Measurements from ENCODE around the gene SLC25A27.

SLC25A27 gene

DNA sequence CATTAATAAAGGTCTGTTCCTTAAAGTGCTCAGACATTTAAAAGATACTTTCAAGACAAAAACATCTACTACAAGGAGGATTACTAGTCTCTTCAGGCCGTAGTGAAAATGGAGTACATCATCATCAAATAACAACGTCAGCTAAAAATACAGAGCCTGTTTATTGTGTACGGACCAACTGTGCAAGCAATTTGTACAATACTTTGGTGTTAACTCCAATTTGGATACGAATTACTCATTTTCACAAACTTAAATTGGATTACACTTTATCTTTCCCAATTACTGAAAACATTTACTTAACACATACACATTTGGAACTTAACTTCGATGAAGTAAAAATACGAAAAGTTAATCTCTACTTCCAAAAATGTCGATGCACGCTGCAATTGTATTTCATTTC is 959 bp upstream of the SLC25A27 start:
- peak; percentile 95 for FAIRE-seq

DNA sequence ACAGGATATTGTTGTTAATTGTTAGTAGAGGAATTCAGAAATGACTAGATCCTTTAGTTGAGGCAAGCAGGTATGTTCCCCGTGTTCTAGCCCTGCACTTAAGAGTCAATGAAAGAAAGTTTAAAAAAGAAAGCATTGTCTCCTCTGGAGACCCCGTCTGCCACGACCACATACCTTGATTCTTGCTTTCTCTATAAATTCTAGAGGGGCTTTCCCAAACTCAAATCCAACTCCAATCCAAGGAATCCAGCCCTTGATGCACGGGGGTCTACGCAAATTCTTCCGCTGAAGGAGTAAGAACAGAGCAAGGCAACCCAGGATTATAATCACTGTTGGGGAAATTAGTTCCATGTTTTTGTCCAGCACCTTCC is 558 bp upstream of the SLC25A27 start:
- FAIRE-seq = no peak

DNA sequence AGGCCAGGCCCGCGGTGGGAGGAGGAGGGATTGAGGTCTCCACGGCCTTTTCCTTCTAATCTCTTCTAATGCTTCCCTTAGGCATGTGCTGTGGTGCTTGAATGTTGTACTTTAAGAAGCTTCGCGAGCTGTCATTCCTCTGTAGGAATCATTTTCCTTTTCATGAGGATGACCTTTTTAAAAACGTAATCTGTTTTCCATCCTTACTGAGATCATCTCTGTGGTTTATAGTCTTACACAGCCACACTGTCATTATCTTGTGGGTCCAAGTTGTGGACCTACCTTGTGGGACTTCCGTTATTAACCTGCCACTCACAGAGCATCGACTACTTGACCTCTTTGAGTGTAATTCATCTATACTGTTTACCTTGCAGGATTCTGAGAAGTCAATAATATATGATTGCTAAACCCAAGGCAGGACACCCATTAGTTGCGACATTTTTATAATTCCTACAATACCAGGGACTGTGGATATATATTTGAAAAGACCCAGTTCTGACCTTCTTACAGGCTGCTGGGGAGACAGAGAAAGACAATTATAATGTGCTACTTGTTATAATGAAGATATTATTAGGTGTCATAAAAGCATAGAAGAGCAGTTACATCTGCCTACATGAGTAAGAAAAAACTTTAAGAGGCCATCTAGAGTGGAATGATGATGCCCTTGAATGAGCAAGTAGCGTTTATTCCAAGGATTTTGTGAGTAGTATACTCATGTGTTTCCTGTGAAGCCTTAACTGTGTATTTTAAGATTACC is 842 bp downstream of the SLC25A27 start:
- FAIRE-seq = peak; percentile 36

DNA sequence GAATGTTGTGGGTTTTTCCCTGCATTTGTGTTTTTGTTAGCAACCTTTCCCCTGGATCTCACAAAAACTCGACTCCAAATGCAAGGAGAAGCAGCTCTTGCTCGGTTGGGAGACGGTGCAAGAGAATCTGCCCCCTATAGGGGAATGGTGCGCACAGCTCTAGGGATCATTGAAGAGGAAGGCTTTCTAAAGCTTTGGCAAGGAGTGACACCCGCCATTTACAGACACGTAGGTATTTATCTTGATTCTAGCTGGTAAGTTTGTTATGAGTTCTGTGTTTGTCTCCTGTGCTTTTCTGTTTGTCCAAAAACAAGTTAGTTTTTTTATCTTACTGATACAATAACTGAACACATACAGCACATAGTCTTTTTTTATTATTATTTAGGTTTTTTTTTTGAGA is 3.0 kb downstream of the SLC25A27 start:
- no peak for FAIRE-seq

DNA sequence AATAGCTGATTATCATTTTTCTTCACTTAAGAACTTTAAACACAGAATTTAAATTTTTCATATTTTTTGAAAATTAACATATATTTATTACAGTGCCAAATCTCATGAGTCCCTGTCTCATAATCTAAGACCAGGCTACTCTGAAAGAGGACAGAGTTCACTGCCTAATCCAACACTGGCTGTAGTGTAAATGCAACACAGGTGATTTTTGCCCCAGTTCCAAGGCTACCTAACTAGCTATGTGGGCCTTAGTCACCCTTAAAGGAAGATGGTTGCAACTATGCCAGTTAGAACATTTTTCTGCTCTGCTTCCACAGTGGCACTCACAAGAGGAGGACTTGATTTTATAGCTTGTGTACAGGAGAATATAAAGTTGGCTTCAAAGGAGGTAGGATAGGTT is 4.9 kb downstream of the SLC25A27 start:
- no peak for FAIRE-seq

DNA sequence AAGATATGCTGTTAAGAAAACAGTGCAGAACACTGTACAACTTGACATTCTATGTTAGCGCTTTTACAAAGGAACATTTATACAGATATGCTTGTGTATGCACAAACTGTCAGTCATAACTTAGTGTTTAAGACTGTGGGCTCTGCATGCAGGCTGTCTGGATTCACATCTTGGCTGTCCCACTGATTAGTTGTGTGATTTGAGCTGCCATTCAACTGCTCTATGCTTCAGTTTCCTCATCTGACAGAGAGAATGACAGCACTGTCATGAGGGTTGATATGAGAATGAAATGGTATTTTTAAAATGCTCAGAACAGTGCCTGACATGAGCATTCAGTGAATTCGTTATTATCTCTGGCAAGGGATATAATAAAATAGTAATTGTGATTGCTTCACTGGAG is 8.7 kb downstream of the SLC25A27 start:
- no peak for FAIRE-seq

DNA sequence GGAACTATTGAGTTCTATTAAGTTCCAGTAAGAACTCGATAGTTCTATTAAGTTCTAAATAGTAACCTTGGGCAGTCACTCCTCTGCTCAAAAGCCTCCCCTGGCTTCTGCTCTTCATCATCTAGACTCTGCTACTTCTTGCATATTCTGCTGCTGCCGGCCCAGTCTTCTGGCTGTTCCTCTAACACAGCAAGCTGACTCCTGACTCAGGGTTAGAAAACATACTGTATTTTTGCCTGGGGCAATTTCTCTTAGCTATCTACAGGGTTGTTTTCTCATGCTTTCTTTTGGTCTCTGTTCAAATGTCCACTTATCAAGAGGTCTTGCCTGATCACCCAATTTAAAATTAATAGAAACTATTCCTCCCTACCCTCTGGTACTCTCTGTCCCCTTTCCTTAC is 14.6 kb downstream of the SLC25A27 start:
- no peak for FAIRE-seq

DNA sequence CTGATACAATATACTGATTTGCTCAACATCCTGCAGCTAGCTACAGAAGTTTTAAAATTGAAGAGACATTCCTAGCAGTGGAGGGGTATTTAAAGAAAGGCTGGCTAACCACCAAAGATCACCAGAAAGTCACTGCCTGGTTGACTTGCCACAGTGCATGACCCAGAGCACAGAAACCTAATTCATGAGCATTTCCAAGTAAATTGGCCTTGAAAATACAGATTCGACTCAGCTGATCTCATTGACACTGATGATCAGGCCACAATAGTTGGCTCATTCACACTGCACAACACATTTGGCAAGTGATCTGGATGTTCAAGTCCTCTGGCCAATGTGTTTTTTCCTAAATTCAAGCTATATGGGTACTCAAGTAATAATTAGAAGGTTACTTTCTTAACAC is 21.6 kb downstream of the SLC25A27 start:
- FAIRE-seq = no peak

DNA sequence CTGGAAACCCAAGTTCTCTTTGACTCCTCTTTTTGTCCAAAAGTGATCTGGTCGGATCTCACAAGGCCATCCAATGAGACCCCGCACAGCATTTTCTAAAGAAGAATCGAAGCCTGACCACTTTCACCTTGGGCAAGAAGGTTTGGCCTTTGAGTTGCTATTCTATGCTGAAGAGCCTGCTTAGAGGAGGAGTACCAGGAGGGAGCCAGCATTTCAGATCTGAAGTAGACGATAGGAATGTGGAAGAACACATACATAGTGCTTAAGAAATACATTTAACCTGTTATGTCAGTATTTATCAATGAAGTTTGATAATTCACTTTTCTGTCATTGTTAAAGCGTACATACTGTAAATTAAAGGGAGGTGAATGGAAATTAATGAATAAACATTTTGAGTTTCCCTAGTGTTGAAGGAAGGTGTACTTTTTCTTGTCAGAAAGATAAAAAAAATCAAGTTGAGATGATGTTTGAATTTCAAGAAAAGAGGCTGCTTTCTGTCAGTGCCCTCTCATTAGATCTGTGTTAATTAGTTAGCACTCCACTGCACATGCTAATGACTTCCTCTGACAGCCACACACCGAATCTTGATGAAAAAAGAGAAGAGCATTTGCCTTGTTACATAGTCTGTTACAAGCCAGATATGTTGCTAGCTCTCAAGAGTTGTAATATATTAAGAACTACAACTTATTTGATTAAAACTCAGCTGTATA is 24.0 kb downstream of the SLC25A27 start:
- FAIRE-seq = no peak

DNA sequence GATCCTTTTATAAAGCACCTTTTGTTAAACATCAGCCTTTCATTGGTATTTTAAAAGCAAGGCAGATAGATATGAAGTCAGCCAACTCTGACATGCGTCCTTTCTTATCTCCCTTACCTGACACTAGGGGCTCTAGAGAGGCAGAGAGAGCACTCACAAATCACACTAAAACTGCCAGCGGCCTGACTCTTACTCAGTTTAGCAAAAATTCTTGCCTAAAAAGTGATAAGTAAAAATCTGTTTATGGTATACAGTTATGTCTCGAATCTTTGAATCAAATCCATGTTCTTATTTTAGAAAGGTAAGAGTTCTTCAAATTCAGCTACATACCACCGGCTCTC is 24.5 kb downstream of the SLC25A27 start:
- FAIRE-seq = no peak

DNA sequence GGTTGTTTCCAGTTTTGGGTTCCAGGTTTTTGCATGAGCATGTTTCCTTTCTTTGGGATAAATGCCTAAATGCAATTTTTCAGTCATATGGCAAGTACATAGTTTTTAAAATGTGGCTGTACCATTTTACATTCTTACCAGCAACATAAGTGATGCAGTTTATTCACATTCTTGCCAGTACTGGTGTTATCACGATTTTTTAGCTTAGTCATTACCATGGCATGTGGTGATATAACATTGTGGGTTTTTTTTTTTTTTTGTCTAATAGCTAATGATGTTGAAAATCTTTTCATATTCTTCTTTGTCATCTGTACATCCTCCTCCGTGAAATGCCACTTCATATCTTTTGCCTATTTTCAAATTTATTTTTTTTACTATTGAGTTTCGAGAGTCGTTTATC is 32.0 kb downstream of the SLC25A27 start:
- no peak for FAIRE-seq

DNA sequence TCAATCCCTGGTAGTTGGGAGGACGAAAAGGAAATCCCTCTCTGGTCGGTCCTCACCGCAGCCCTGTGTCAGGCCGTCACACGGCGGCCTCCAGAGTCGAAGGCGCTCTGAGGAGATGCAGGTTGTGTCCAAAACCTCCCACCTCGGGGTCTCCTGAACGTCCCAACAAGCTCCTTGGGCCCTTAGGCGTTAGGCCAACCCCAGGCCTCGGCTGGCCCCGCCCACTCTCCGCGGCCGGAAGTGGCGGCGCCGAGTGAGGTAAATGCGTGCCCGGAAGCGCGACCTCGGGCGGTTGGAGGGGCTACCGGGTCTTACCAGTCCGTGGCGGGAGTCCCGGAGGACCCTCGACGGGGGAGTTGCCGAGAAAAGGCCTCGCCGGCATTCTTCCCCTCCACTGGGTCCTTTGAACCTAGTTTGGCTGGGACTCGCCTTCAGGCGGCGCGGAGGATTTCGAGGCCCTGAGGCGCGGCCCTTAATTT is 34.9 kb downstream of the SLC25A27 start, which contains the start of gene TDRD6:
Gene TDRD6, plus strand, starts transcription at position 267 of the 479 bp plus-strand sequence. CDS start 244 bp downstream, outside the sequence.
- FAIRE-seq = no peak

DNA sequence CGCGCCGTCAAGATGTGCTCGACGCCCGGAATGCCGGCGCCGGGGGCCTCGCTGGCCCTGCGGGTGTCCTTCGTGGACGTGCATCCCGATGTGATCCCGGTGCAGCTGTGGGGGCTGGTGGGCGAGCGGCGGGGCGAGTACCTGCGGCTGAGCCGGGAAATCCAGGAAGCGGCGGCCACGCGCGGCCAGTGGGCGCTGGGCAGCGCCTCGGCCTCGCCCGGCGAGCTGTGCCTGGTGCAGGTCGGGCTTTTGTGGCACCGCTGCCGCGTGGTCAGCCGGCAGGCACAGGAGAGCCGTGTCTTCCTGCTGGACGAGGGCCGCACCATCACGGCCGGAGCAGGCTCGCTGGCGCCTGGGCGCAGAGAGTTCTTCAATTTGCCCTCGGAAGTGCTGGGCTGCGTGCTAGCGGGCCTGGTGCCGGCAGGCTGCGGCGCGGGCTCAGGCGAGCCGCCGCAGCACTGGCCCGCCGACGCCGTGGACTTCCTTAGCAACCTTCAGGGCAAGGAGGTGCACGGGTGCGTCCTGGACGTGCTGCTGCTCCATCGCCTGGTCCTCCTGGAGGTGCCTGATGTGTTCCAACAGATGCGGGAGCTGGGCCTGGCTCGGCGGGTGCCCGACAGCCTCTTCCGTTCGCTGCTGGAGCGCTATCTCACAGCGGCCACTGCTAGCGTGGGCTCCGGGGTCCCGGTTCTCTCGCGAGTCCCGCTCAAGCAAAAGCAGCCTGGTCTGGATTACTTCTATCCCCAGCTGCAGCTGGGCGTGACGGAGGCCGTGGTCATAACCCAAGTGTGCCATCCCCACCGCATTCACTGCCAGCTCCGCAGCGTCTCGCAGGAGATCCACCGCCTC is 35.6 kb downstream of the SLC25A27 start:
- no peak for FAIRE-seq

DNA sequence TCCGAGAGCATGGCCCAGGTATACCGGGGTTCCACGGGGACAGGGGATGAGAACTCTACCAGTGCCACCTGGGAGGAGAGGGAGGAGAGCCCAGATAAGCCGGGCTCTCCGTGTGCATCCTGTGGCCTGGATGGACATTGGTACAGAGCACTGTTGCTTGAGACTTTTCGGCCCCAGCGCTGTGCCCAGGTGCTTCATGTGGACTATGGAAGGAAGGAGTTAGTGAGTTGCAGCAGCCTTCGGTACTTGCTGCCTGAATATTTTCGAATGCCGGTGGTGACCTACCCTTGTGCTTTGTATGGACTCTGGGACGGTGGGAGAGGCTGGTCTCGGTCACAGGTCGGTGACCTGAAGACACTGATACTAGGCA is 36.2 kb downstream of the SLC25A27 start:
- FAIRE-seq = no peak

DNA sequence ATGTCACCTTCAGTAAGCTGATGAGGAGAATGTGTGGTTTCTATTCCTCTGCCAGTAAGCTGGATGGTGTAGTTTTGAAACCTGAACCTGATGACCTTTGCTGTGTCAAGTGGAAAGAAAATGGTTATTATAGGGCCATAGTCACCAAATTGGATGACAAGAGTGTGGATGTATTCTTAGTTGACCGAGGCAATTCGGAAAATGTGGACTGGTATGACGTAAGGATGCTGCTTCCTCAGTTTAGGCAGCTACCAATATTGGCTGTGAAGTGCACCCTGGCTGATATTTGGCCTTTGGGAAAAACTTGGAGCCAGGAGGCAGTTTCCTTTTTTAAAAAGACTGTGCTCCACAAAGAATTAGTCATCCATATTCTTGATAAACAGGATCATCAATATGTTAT is 36.9 kb downstream of the SLC25A27 start:
- no peak for FAIRE-seq

DNA sequence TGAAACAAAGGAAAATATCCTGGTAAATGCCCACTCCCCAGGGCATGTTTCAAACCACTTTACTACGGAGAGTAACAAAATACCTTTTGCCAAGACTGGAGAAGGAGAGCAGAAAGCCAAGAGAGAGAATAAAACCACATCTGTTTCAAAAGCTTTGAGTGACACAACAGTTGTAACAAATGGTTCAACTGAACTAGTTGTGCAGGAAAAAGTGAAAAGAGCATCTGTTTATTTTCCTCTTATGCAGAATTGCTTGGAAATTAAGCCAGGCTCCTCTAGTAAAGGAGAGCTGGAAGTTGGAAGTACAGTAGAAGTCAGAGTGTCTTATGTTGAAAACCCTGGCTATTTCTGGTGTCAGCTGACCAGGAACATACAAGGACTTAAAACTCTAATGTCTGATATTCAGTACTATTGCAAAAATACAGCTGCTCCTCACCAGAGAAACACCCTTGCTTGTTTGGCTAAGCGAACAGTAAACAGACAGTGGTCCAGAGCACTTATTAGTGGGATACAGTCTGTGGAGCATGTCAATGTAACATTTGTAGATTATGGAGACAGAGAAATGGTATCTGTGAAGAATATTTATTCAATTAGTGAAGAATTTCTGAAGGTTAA is 37.5 kb downstream of the SLC25A27 start:
- no peak for FAIRE-seq

DNA sequence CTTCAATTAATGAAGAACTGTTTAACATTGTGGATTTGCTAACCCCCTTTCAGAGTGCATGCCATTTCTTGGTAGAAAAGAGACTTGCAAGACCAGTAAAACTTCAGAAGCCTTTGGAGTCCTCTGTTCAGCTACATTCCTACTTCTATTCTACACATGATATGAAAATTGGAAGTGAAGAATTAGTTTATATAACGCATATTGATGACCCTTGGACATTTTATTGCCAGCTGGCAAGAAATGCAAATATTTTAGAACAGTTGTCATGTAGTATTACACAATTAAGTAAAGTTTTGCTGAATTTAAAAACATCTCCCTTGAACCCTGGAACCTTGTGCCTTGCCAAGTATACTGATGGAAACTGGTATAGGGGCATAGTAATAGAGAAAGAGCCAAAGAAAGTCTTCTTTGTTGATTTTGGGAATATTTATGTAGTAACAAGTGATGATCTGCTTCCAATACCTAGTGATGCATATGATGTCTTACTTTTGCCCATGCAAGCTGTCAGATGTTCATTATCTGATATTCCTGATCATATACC is 38.2 kb downstream of the SLC25A27 start:
- FAIRE-seq = no peak

DNA sequence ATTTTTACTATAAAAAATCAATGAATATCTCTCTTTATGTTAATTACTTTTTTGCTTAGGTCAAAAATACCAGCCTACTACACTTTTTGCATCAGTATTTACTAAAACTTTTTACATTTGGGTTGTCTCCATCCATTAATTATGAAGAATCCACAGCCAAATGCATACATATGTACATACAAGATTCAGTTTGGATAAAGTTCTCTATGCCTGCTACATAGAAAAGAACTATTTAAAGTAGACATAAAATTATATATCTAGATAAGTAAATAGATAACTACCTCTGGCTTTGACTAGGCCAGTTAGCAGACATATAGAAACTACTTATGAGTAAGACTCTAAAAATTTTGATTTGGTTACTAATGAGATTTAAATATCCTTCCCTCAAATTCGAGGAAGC is 47.2 kb downstream of the SLC25A27 start:
- no peak for FAIRE-seq

DNA sequence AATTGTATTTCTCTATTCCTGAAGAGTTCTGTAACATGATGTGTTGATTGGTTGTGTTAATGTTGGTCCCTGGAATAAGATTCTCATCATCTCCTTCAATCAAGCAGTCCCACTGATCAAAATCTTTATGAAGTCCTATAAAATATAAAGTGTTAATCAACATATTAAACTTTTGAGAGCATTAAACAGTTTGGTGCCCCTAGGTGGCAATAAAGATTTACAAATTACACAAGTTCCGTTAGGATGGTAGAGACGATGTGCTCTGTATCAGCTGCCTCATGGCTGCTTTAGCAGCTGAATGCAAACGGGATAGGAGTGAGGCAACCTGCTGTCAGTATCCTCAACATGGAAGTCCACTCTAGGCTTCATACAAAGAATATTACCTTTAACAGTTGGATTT is 51.8 kb downstream of the SLC25A27 start:
- no peak for FAIRE-seq

DNA sequence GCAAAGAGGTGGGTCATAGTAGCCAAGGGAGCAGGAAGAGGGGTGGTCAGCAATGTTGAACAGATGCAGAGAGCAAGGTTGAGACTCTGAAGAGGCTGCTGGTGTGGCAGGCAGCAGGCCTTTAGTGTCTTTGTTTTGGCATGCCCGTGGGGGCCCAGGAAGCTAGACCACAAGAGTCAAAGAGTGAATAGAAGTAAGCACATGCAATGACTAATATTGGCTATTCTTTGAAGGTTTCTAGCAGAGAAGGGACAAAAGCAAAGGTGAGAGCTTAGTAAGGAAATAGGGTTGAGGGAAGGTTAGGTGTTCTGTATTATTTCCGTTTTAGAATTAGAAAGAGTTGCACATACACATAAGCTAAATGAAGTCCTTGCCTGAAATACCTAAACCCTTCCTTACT is 53.7 kb downstream of the SLC25A27 start:
- no peak for FAIRE-seq

DNA sequence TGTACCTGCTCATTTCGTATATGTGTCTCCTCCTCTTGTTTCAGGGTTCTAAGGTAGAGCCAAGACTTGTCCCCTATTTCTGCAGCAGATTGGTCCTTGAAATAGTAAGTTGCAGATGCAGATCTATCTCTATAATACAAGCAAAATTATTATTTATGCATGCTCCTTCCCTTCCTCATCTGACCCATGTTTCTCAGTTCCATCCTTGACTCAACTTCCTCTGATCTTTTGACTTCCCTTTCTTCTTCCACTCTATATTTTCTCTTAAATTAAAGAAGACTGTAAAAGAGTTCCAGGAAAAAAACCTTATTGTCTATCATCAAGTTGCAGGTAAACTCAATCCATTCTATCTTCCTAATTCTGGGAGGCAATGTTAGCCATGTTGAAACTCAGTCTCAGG is 58.7 kb downstream of the SLC25A27 start:
- FAIRE-seq = no peak

DNA sequence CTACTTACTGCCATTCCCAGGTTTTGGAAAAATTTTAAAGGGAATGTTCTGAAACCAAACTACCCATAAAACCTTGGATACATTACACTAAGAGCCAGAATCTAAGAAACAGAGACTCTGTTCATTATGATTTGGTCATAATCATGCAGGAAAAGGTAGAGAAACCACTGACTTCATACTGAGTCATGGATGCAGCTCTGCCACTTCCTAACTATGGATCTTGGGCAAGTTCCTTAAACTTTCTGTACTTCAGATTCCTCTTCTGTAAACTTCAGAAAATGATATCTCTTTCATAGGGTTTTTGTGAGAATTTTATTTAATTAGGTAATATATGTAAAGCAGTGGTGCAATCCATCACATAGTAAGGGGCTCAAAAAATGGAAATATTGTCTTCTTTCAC is 62.4 kb downstream of the SLC25A27 start:
- FAIRE-seq = no peak

DNA sequence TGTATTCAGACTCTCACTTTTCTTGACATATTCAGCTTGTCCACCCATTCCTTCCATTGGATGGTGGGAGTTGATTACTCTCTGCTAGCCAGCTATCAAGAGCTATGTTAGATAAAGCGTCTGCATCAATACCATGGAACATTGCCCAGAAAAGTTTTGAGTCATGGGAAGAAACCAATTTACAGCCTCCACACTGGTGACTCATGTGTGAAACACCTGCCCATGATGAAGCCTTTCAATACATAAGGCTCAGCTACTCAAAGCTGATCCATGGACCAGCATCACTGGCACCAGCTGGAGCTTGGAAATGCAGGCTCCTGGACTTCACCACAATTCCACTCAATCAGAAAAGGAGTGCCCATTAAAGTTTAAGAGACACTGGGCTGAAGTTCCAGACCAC is 66.3 kb downstream of the SLC25A27 start:
- FAIRE-seq = no peak
